ENCODE results near the gene POLR2E. TPM values are rescaled to one million over a fixed set of nuclear protein-coding genes. Genes with fewer than 3 reads are reported as not detected.

POLR2E gene
- total RNA-seq, 2 experiments from 2014 or later: 45.8 to 49.0 TPM

DNA sequence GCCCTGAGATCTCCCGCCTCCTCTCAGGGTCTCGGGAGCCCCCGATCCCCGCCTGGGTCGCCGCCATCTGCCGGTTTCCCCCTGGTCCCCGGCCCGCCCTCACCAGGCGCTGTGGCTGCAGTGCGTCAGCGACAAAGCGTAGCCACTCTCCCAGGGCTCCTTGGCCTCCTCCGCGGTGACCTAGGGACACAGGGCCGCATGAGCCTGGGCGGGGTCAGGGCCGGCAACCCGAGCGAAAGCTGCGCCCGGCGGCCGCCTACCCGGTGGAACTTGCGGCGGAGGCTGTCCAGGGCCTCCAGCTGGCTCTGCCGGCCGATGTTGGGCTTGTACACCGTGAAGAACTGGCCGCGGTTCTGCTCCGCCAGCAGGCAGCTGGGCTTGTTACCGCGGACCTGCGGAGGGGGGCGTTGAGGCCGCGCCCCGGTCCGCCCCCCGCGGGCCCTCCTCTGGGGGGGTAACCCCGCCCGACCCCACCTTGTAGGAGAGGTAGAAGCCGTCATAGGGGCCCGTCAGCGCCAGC, 13.9 kb upstream of the POLR2E start:
- H3K9me3 ChIP-seq (ENCODE audit: control insufficient read depth in 1 of 2, insufficient read depth in 1 of 2, low read length in 2 of 2): peaks cover 0 to 4% of the 10 kb centered on the region in 2 experiments
- H3K4me1 ChIP-seq (ENCODE audit: insufficient read depth, low read length): peaks cover 34% of the 10 kb centered on the region
- intact Hi-C loops (cut with DNase I, micrococcal nuclease): loop anchor here in 1 of 2 experiments (10.0 kb wide), 1 partner anchor 314 kb away; the partner anchor contains the start of gene PTBP1
- POLR2A ChIA-PET: interaction anchor here (0.7 kb wide), 1 partner anchor 160 kb away, joined by 3 read pairs; the partner anchor contains the start of gene CIRBP
- Mint-ChIP-seq H3K27me3 (no peaks in the 10 kb centered on the region), H3K4me3 (no peak overlapping the region), H3K4me1 (ENCODE audit: low read depth) (no peaks in the 10 kb centered on the region), H3K36me3 (ENCODE audit: low read depth) (peaks cover 21% of the 10 kb centered on the region), H3K27ac (no peak overlapping the region), H3K9me3 (no peaks in the 10 kb centered on the region)
- TF ChIP-seq, protein P1, sequence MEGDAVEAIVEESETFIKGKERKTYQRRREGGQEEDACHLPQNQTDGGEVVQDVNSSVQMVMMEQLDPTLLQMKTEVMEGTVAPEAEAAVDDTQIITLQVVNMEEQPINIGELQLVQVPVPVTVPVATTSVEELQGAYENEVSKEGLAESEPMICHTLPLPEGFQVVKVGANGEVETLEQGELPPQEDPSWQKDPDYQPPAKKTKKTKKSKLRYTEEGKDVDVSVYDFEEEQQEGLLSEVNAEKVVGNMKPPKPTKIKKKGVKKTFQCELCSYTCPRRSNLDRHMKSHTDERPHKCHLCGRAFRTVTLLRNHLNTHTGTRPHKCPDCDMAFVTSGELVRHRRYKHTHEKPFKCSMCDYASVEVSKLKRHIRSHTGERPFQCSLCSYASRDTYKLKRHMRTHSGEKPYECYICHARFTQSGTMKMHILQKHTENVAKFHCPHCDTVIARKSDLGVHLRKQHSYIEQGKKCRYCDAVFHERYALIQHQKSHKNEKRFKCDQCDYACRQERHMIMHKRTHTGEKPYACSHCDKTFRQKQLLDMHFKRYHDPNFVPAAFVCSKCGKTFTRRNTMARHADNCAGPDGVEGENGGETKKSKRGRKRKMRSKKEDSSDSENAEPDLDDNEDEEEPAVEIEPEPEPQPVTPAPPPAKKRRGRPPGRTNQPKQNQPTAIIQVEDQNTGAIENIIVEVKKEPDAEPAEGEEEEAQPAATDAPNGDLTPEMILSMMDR (IDR thresholded peaks at IDR 0.05): no peak
- H3K27ac ChIP-seq (ENCODE audit: low read depth in 1 of 2, low read length in 2 of 2): no peak overlapping the region
- H3K27me3 ChIP-seq (ENCODE audit: control insufficient read depth in 1 of 2, insufficient read depth in 2 of 2, low read length in 2 of 2): no peaks in the 10 kb centered on the region
- ATAC-seq (ENCODE audit: poor library complexity) (no peak), DNase-seq (peak in 2 of 14 experiments; percentile 5 to 53)
- no peak overlapping the region for H3K4me3 ChIP-seq (ENCODE audit: low read length)
- CTCF ChIA-PET: no interaction called here
- H3K36me3 ChIP-seq (ENCODE audit: insufficient read depth, low read length): peaks cover 65% of the 10 kb centered on the region

DNA sequence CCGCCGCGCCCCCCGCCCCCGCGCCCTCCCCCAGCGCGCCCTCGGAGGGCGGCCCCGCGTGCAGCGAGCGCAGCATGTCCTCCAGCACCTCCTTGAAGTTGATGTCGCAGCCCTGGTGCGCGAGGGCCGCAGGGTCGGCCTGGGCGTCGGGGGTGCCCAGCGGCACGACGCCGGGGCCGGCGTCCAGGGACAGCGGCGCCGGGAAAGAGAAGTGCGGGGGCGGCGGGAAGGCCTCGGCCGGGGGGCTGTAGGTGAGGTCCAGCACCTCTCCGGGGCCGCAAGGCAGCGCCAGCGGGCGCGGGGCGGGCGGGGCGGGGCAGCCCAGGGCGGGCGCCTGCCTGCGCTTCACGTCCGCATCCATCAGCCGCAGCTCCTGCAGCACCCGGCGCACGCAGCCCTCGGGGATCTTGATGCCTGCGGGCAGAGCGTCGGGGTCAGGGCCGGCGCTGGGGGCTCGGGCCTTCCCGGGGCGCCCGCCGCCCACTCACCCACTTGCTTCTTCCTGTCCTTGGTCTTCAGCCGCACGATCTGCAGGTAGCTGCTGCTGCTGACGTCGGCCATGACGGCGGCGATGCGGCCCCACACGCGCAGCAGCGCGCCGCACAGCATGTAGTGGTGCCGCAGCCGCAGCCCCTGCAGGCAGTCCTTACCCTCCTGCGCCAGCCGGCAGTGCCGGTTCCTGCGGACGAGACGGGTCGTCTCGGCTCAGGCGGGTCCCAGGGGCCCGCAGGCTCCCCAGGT, 13.3 kb upstream of the POLR2E start:
- Mint-ChIP-seq H3K4me1 (ENCODE audit: low read depth) (peaks cover 3% of the 10 kb centered on the region), H3K27me3 (no peaks in the 10 kb centered on the region), H3K36me3 (ENCODE audit: low read depth) (peaks cover 21% of the 10 kb centered on the region), H3K4me3 (no peak overlapping the region), H3K9me3 (no peaks in the 10 kb centered on the region), H3K27ac (no peak overlapping the region)
- Histone ChIP-seq H3K4me3 (ENCODE audit: low read length) (no peak overlapping the region), H3K36me3 (ENCODE audit: insufficient read depth, low read length) (peaks cover 59% of the 10 kb centered on the region), H3K27ac (ENCODE audit: low read depth in 1 of 2, low read length in 2 of 2) (no peak overlapping the region), H3K9me3 (ENCODE audit: control insufficient read depth in 1 of 2, insufficient read depth in 1 of 2, low read length in 2 of 2) (peaks cover 0 to 4% of the 10 kb centered on the region in 2 experiments), H3K27me3 (ENCODE audit: control insufficient read depth in 1 of 2, insufficient read depth in 2 of 2, low read length in 2 of 2) (no peaks in the 10 kb centered on the region), H3K4me1 (ENCODE audit: insufficient read depth, low read length) (peaks cover 30% of the 10 kb centered on the region)
- DNase-seq: no peak
- ATAC-seq (ENCODE audit: poor library complexity): no peak
- intact Hi-C loops (cut with DNase I, micrococcal nuclease): loop anchor here in 1 of 2 experiments (10.0 kb wide), 1 partner anchor 314 kb away; the partner anchor contains the start of gene PTBP1
- POLR2A ChIA-PET: no interaction called here
- CTCF ChIA-PET: no interaction called here
- TF ChIP-seq, protein P1 (IDR thresholded peaks at IDR 0.05): no peak

DNA sequence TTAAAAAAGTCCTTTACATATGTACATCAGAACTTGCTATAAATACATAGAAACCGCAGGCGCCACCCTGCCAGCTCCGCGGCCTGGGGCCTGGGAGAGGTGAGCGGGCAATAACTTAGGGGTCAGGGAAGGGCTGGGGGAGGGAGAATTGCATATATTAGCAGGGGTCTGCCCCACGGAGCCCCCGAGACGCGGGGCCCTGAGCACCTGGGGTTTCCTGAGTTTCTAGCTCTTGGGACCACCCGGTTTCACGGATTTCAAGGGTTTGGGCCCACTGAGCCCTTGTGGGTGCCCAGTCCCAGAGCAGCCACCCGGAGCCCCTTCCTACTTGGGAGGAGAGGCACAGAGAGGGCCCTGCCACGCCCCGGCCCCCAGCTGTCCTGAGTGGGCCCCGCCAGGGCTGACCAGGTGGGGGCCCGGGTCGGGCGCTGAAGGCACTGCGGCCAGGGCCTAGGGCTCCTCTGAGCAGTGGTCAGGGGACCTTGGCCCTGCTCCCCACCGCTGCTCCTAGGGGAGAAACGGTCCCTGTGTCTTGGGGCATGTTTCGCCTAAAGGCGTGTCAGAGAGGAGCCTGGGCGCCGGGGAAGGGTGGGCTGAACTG, 12.6 kb upstream of the POLR2E start:
- Histone ChIP-seq H3K27ac (ENCODE audit: low read depth in 1 of 2, low read length in 2 of 2) (peak overlapping the region in 1 of 2 donors; percentile 10), H3K4me1 (ENCODE audit: insufficient read depth, low read length) (peaks cover 30% of the 10 kb centered on the region), H3K4me3 (ENCODE audit: low read length) (no peak overlapping the region), H3K36me3 (ENCODE audit: insufficient read depth, low read length) (peaks cover 52% of the 10 kb centered on the region), H3K9me3 (ENCODE audit: control insufficient read depth in 1 of 2, insufficient read depth in 1 of 2, low read length in 2 of 2) (peaks cover 0 to 4% of the 10 kb centered on the region in 2 experiments), H3K27me3 (ENCODE audit: control insufficient read depth in 1 of 2, insufficient read depth in 2 of 2, low read length in 2 of 2) (no peaks in the 10 kb centered on the region)
- Mint-ChIP-seq H3K27me3 (no peaks in the 10 kb centered on the region), H3K36me3 (ENCODE audit: low read depth) (peaks cover 21% of the 10 kb centered on the region), H3K9me3 (no peaks in the 10 kb centered on the region), H3K27ac (peak overlapping the region; percentile 69), H3K4me1 (ENCODE audit: low read depth) (peaks cover 9% of the 10 kb centered on the region), H3K4me3 (peak overlapping the region; percentile 30)
- no peak for DNase-seq
- CTCF ChIA-PET: no interaction called here
- POLR2A ChIA-PET: interaction anchor here (1.1 kb wide), 1 partner anchor 41 kb away, joined by 4 read pairs; the partner anchor contains the start of gene ARHGAP45
- intact Hi-C loops (cut with DNase I, micrococcal nuclease): loop anchor here in 1 of 2 experiments (10.0 kb wide), 1 partner anchor 313 kb away; the partner anchor contains the start of gene PTBP1
- no peak for ATAC-seq (ENCODE audit: poor library complexity)
- TF ChIP-seq, protein P1 (IDR thresholded peaks at IDR 0.05): no peak

All from CD4-positive, alpha-beta T cell (primary cell).